Parathyroid adenoma (tissue), 2 donors: ENCODE data around the gene LTO1.
A peak's percentile ranks its signal among the peaks of the same experiment; 100 is the strongest.

Source experiments
- H2AFZ ChIP-seq: fragments of 300-600 bp; sonication (generic); one replicate; pipeline ENCODE4 v1.7.0; 2017; ENCODE audit warnings: antibody characterized with exemption, mild to moderate bottlenecking
- H3K27ac ChIP-seq: fragments of 300-600 bp; sonication (generic); one replicate; pipeline ENCODE4 v1.7.0; 2017
- H3K27me3 ChIP-seq: fragments of 300-600 bp; sonication (generic); one replicate; pipeline ENCODE4 v1.7.0; 2017; ENCODE audit warnings: low read length; ENCODE audit not compliant: control insufficient read depth, insufficient read depth
- H3K36me3 ChIP-seq: fragments of 300-600 bp; sonication (generic); one replicate; pipeline ENCODE4 v1.7.0; 2017; ENCODE audit warnings: low read length; ENCODE audit not compliant: control insufficient read depth, insufficient read depth
- H3K4me1 ChIP-seq: fragments of 300-600 bp; sonication (generic); one replicate; pipeline ENCODE4 v1.7.0; 2017; ENCODE audit warnings: control low read depth
- H3K4me2 ChIP-seq: fragments of 300-600 bp; sonication (generic); one replicate; pipeline ENCODE4 v1.7.0; 2017; ENCODE audit warnings: low read length
- H3K4me3 ChIP-seq: fragments of 300-600 bp; sonication (generic); one replicate; pipeline ENCODE4 v1.7.0; 2017; ENCODE audit warnings: low read depth, low read length
- H3K79me2 ChIP-seq: fragments of 300-600 bp; sonication (generic); one replicate; pipeline ENCODE4 v1.7.0; 2017; ENCODE audit warnings: control low read depth
- H3K9ac ChIP-seq: fragments of 300-600 bp; sonication (generic); one replicate; pipeline ENCODE4 v1.7.0; 2017; ENCODE audit warnings: mild to moderate bottlenecking
- H3K9me3 ChIP-seq: fragments of 300-600 bp; sonication (generic); one replicate; pipeline ENCODE4 v1.7.0; 2017; ENCODE audit warnings: low read length; ENCODE audit not compliant: control insufficient read depth
- TF ChIP-seq, protein P1 (sequence below): fragments of 300-600 bp; sonication (generic); IDR thresholded peaks from one replicate; pipeline ENCODE4 v1.7.0; 2017; ENCODE audit warnings: antibody characterized with exemption, mild to moderate bottlenecking
- donor health status: primary hyperparathyroidism.

LTO1 gene

DNA sequence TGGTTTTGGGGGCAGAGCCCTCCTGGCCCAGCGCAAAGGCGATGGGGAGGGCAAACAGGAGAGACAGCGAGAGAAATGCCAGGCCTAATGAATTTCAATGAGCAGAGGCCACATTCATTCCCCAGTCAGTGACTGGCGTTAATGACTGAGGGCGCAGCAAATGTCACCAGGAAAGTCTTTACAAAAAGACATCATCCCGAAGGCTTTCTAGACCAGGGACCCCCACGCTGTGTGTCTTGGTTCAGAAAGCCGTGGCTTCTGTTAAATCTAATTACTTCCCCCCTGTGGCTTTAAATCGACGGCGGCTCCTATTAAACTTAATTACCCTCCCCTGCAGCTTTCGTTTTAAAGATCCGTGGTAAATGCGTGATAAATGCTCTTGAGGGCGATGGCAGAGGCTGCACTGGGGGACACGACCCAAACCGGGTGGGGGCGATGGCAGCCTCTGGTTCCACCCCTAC lies 30.2 kb upstream of the LTO1 start:
- no peaks in the 10 kb centered on the region for H3K36me3 ChIP-seq
- no peak overlapping the region for H3K4me3 ChIP-seq
- H3K9me3 ChIP-seq = no peaks in the 10 kb centered on the region
- H3K79me2 ChIP-seq = no peaks in the 10 kb centered on the region
- no peak overlapping the region for H3K27ac ChIP-seq
- peaks cover 5% of the 10 kb centered on the region for H3K4me1 ChIP-seq
- no peaks in the 10 kb centered on the region for H3K27me3 ChIP-seq
- TF ChIP-seq, protein P1, sequence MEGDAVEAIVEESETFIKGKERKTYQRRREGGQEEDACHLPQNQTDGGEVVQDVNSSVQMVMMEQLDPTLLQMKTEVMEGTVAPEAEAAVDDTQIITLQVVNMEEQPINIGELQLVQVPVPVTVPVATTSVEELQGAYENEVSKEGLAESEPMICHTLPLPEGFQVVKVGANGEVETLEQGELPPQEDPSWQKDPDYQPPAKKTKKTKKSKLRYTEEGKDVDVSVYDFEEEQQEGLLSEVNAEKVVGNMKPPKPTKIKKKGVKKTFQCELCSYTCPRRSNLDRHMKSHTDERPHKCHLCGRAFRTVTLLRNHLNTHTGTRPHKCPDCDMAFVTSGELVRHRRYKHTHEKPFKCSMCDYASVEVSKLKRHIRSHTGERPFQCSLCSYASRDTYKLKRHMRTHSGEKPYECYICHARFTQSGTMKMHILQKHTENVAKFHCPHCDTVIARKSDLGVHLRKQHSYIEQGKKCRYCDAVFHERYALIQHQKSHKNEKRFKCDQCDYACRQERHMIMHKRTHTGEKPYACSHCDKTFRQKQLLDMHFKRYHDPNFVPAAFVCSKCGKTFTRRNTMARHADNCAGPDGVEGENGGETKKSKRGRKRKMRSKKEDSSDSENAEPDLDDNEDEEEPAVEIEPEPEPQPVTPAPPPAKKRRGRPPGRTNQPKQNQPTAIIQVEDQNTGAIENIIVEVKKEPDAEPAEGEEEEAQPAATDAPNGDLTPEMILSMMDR = no peak
- H3K4me2 ChIP-seq = no peak overlapping the region
- no peak overlapping the region for H3K9ac ChIP-seq
- H2AFZ ChIP-seq = no peak overlapping the region

DNA sequence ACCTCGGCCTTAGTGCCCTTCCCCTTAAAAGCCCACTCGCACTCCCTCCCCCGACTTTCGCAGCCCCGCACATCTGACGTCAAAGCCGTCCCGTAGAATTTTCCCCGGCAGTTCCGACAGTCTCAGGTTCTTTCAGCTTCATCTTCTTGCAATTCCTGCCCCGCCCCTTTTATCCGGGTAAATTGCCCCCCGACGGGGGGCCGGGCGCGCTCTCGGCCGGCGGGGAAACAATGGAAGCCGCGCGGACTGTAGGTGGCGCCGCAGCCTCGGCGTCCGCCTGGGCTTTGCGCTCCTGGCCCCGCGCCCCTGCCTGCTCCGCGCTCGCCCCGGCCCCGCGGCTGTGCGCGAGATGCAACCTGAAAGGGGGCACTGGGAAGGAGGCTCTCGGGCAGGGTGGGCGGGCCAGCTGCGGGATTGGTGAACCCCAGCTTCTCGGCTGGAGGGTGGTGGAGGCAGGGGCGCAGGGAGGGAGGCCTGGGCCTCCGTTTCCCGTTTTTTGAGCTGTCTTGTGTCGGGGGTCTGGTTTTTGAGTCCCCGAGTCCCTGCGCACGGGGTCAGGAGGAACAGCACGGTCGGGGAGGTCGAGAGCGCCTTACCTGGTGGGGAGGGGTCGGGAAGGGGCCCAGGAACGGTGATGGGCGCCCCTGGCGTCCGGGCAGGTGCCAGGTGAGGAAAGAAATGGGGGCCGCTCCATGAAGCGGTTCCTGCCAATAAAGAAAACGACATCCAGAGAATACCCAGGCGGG lies 29.5 kb upstream of the LTO1 start:
- H3K9ac ChIP-seq = no peak overlapping the region
- no peaks in the 10 kb centered on the region for H3K27me3 ChIP-seq
- H3K4me1 ChIP-seq = peaks cover 7% of the 10 kb centered on the region
- no peak overlapping the region for H3K4me3 ChIP-seq
- no peaks in the 10 kb centered on the region for H3K9me3 ChIP-seq
- TF ChIP-seq, protein P1 = peak; percentile 39
- H3K36me3 ChIP-seq = no peaks in the 10 kb centered on the region
- peak overlapping the region; percentile 69 for H2AFZ ChIP-seq
- H3K79me2 ChIP-seq = no peaks in the 10 kb centered on the region
- H3K4me2 ChIP-seq = peak overlapping the region; percentile 53
- H3K27ac ChIP-seq = no peak overlapping the region

- peaks cover 11% of the 10 kb centered on the region for H3K4me1 ChIP-seq
- H3K79me2 ChIP-seq = no peaks in the 10 kb centered on the region
- H2AFZ ChIP-seq = peak within 1 kb of the TSS; percentile 69
- H3K36me3 ChIP-seq = no peaks in the 10 kb centered on the region
- TF ChIP-seq, protein P1 = no peak
- H3K9ac ChIP-seq = no peak within 1 kb of the TSS
- no peak within 1 kb of the TSS for H3K4me3 ChIP-seq
- peak within 1 kb of the TSS; percentile 53 for H3K4me2 ChIP-seq
- H3K9me3 ChIP-seq = no peaks in the 10 kb centered on the region
- no peaks in the 10 kb centered on the region for H3K27me3 ChIP-seq
- no peak within 1 kb of the TSS for H3K27ac ChIP-seq
These were observed 28.8 kb upstream of the LTO1 start, which contains the start of gene FGF19 for GRCh38 chr11:69703768-69704507. FGF19 (minus strand) TSS chr11:69704022; CDS start chr11:69703876, 146 bp downstream.

DNA sequence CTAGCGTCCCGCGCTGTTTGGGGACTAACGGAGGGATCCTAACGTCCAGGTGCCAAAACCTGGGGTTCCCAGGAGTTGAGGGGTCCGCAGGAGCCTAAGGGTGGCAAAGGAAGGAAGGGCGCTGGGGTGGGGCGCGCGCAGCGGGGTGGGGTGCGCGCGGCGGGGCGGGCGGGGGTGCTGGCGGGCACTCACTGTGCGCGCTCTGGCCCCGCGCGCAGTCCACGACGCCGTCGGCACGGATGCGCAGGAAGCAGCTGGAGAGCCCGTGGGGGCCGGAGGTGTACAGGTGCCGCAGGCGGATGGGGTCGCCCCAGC lies 28.3 kb upstream of the LTO1 start:
- no peak overlapping the region for H3K27ac ChIP-seq
- H3K27me3 ChIP-seq = no peaks in the 10 kb centered on the region
- H3K4me1 ChIP-seq = peaks cover 14% of the 10 kb centered on the region
- no peaks in the 10 kb centered on the region for H3K36me3 ChIP-seq
- TF ChIP-seq, protein P1 = no peak
- H3K9me3 ChIP-seq = no peaks in the 10 kb centered on the region
- no peak overlapping the region for H3K4me3 ChIP-seq
- no peak overlapping the region for H3K4me2 ChIP-seq
- H2AFZ ChIP-seq = peak overlapping the region; percentile 69
- no peak overlapping the region for H3K9ac ChIP-seq
- no peaks in the 10 kb centered on the region for H3K79me2 ChIP-seq
